OCI-LY3 (cell line): ENCODE data around the gene NOS1AP.

ENCODE experiments used
- CTCF ChIP-seq: fragments of 200-600, 300-600 bp; sonication (generic); IDR thresholded peaks from 2 replicates; pipeline ENCODE4 v1.5.1; 2014; ENCODE audit warnings: antibody characterized with exemption, low read length, low read depth
- EZH2phosphoT487 ChIP-seq: fragments of 200-600 bp; shearing (Covaris generic); IDR thresholded peaks from 2 replicates; pipeline ENCODE4 v1.6.1; 2018; ENCODE audit warnings: antibody characterized with exemption, mixed run types, low read depth

- TF ChIP-seq CTCF = no peak
- TF ChIP-seq EZH2phosphoT487 = no peak
Observed at GRCh38 chr1:162327788-162328165, 258.3 kb downstream of the NOS1AP start.
